Left ventricle myocardium superior (tissue), 1 donor: Measurements from ENCODE around the gene BNIP3. TPM values are rescaled to one million over a fixed set of nuclear protein-coding genes. Genes with fewer than 3 reads are reported as not detected.

Experiments
- ATAC-seq: fragments of 200-7000 bp; cut with Tn5 transposase; one replicate; pipeline ENCODE4 v1.9.1; 2020; ENCODE audit warnings: mild to moderate bottlenecking, moderate library complexity
- DNase-seq: peaks from one replicate; pipeline ENCODE4 v3.0.0-alpha.2; 2020
- intact Hi-C: fragments of 100-400 bp; cut with micrococcal nuclease; formaldehyde crosslinking; loops from one replicate; pipeline ENCODE4 v1.11.0; 2022
- total RNA-seq: library from RNA; stranded (reverse); fragmentation: NEBNext Ultra II Directional; extraction: Animal tissue kit (Norgen Biotek cat#: 25700); gene quantifications from one replicate; pipeline ENCODE4 v1.2.1, GENCODE V29; 2021
- donor health status: DM: no; HTN: yes; CAD: no; lungs with severe emphysema.

Gene BNIP3
- total RNA-seq, 1 donor from 2014 or later = 142 TPM

- intact Hi-C loops = no loop called here
- DNase-seq = no peak
- peak; percentile 26 for ATAC-seq
Measured at GRCh38 chr10:131980761-131981428, 828 bp downstream of the BNIP3 start.

- DNase-seq (no peak), ATAC-seq (no peak)
- intact Hi-C loops = no loop called here
Measured at GRCh38 chr10:131980321-131980720, 1.4 kb downstream of the BNIP3 start.

GRCh38 chr10:131979821-131980270 is 1.9 kb downstream of the BNIP3 start:
- intact Hi-C loops = no loop called here
- ATAC-seq (peak; percentile 55), DNase-seq (peak; percentile 81)

- intact Hi-C loops = no loop called here
- DNase-seq (no peak), ATAC-seq (no peak)
Measured at GRCh38 chr10:131979336-131979735, 2.4 kb downstream of the BNIP3 start.

GRCh38 chr10:131978851-131979250 is 2.9 kb downstream of the BNIP3 start:
- no peak for DNase-seq
- ATAC-seq = no peak
- intact Hi-C loops = no loop called here

GRCh38 chr10:131978366-131978765 is 3.4 kb downstream of the BNIP3 start:
- intact Hi-C loops = no loop called here
- no peak for ATAC-seq
- DNase-seq = no peak

- DNase-seq (no peak), ATAC-seq (no peak)
- intact Hi-C loops = no loop called here
Measured at GRCh38 chr10:131977323-131978096, 4.2 kb downstream of the BNIP3 start.

GRCh38 chr10:131975796-131976195 is 5.9 kb downstream of the BNIP3 start:
- no peak for DNase-seq
- intact Hi-C loops = no loop called here
- ATAC-seq = no peak

GRCh38 chr10:131975003-131975402 is 6.7 kb downstream of the BNIP3 start:
- intact Hi-C loops = no loop called here
- DNase-seq = no peak
- peak; percentile 15 for ATAC-seq

GRCh38 chr10:131974034-131974817 is 7.5 kb downstream of the BNIP3 start:
- no peak for DNase-seq
- ATAC-seq = peak; percentile 10
- intact Hi-C loops = no loop called here

GRCh38 chr10:131973160-131973951 is 8.4 kb downstream of the BNIP3 start:
- DNase-seq = peak; percentile 75
- intact Hi-C loops = no loop called here

GRCh38 chr10:131972474-131973071 is 9.2 kb downstream of the BNIP3 start:
- DNase-seq (peak; percentile 86), ATAC-seq (peak; percentile 78)
- intact Hi-C loops = no loop called here

More at GRCh38 chr10:131973160-131973951, 8.4 kb downstream of the BNIP3 start:
- ATAC-seq = peak; percentile 83

- no peak for DNase-seq
- ATAC-seq = no peak
- intact Hi-C loops = no loop called here
Measured at GRCh38 chr10:131971591-131971990, 10.1 kb downstream of the BNIP3 start.

GRCh38 chr10:131970946-131971345 is 10.8 kb downstream of the BNIP3 start:
- DNase-seq (no peak), ATAC-seq (no peak)
- intact Hi-C loops = no loop called here

GRCh38 chr10:131968949-131969348 is 12.8 kb downstream of the BNIP3 start:
- no peak for ATAC-seq
- intact Hi-C loops = no loop called here
- no peak for DNase-seq

- intact Hi-C loops = no loop called here
- DNase-seq (no peak), ATAC-seq (no peak)
Measured at GRCh38 chr10:131964298-131964697, 17.4 kb downstream of the BNIP3 start.

GRCh38 chr10:131963811-131964210 is 17.9 kb downstream of the BNIP3 start:
- ATAC-seq (no peak), DNase-seq (no peak)
- intact Hi-C loops = no loop called here

GRCh38 chr10:131963350-131963749 is 18.4 kb downstream of the BNIP3 start:
- ATAC-seq (no peak), DNase-seq (no peak)
- intact Hi-C loops = no loop called here
